ENCODE measurements around the gene WDR91.

WDR91 gene

DNA sequence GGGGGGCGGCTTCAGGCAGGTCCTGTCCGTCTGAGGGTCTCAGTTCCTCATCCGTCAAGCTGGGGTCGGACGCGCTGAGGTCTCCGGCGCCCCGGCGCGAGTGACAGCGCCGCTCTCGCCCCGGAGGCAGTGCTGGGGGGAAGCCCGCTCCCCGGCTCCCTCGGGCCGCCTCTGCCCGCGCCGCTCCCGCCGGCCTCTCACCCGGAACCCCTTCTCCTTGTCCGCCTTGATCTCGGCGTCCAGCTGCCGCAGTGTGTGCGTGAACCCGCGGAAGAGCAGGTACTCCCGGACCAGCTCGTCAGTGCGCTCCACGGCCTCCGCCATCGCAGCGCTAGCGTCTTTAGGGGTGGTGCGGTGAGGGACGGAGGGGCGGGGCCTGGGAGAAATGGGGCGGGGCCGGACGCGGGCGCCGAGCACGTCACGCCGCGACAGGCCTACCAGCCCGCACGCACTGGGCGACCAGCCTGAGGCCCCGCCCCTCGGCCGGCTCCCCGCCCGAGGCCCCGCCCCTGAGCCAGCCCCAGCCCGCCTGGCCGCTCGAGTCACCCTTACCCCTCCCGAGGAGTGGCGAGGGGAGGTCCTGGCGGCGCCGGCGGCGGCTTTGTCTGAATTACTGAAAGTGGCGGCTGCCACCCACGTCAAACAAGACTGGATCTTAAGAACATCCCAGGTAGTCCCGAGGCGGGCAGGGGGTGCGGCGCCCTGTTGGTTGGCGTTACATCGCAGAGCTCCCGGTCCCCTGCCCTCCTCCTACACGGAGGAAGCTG lies at the start of gene WDR91:
Gene WDR91, minus strand, starts transcription at position 348 of the 767 bp plus-strand sequence. Its CDS starts 24 bp downstream, at position 324.
- H3K9me3 Mint-ChIP-seq, result no peaks in the 10 kb centered on the region
- peak within 1 kb of the TSS; percentile 92 to 97 for H3K4me3 Mint-ChIP-seq
- ATAC-seq (replicated peaks), result peak; percentile 77 to 83
- no peaks in the 10 kb centered on the region for H3K27me3 Mint-ChIP-seq
- peaks cover 30 to 49% of the 10 kb centered on the region in 2 donors for H3K36me3 Mint-ChIP-seq
- H3K4me1 Mint-ChIP-seq, result peaks cover 33 to 56% of the 10 kb centered on the region in 2 donors
- peak; percentile 88 for DNase-seq
- peak within 1 kb of the TSS; percentile 99 for H3K27ac Mint-ChIP-seq

DNA sequence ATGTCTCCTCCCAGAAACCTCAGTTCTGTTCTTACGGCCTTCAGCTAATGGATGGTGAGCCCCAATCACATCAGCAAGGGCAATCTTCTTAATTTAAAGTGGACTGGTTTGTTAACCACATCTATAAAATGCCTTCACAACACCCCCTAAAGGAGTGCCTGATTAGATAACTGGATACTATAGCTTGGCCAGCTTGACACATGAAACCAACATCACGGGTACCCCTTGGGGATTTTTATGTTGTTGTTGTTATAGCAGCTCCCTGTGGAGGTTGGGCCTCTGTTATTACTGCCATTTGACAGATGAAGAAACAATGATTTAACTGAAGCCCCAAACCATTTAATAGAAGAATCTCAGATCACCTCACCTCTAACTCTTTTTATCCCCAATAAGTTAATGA lies 49.1 kb upstream of the WDR91 start:
- Mint-ChIP-seq H3K36me3 (peaks cover 9 to 10% of the 10 kb centered on the region in 2 donors), H3K27ac (no peak overlapping the region), H3K27me3 (peaks cover 7 to 16% of the 10 kb centered on the region in 2 donors), H3K4me1 (peaks cover 0 to 4% of the 10 kb centered on the region in 2 donors), H3K9me3 (peaks cover 16 to 18% of the 10 kb centered on the region in 2 donors), H3K4me3 (no peak overlapping the region)
- ATAC-seq (replicated peaks), result no peak
- no peak for DNase-seq

DNA sequence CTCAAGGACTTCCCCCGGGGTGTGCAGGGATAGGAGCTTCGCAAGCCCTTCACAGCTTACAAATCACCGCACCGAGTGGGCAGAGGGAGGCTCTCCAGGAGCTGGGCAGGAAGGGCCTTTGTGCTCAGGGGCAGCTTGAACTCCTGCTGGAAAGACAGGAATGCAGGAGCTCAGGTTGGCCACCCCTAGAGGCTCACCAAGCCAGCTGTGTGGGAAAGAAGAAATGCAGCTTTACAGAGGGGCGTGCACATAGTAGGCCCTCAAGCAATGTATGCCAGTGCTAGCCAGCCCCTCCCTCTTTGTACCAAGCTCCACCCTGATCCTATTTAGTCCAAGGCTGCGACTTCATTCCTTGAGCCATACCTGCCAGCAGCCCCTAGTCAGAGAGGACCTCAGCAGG lies 48.4 kb upstream of the WDR91 start:
- Mint-ChIP-seq H3K4me1 (peaks cover 4 to 8% of the 10 kb centered on the region in 2 donors), H3K27ac (no peak overlapping the region), H3K27me3 (peaks cover 7 to 16% of the 10 kb centered on the region in 2 donors), H3K4me3 (no peak overlapping the region), H3K36me3 (peaks cover 8 to 10% of the 10 kb centered on the region in 2 donors), H3K9me3 (peaks cover 13 to 18% of the 10 kb centered on the region in 2 donors)
- DNase-seq (no peak), ATAC-seq (replicated peaks) (no peak)

DNA sequence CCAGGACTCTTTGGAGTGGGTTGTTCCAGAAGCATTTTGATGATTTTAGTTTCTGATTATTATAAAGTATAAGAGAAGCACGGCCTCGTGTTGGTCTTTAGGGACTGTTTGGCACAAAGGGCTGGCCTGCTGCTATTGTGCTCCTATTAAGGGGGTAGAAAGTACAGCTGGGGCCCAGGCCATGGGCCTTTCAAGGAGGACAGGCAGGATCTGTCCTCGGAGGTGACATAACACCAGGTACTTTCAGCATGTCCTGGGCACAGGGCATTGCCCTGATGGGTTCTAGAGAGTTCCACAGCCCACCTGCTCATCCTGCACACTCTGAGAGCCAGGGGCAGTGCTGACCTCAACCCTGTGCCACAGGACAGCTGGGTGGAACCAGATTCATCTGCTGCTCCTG lies 47.3 kb upstream of the WDR91 start:
- Mint-ChIP-seq H3K4me1 (peaks cover 15 to 17% of the 10 kb centered on the region in 2 donors), H3K4me3 (no peak overlapping the region), H3K27ac (no peak overlapping the region), H3K9me3 (peaks cover 6 to 11% of the 10 kb centered on the region in 2 donors), H3K36me3 (peaks cover 5% of the 10 kb centered on the region in 2 donors), H3K27me3 (peaks cover 7 to 16% of the 10 kb centered on the region in 2 donors)
- no peak for DNase-seq
- no peak for ATAC-seq (replicated peaks)

DNA sequence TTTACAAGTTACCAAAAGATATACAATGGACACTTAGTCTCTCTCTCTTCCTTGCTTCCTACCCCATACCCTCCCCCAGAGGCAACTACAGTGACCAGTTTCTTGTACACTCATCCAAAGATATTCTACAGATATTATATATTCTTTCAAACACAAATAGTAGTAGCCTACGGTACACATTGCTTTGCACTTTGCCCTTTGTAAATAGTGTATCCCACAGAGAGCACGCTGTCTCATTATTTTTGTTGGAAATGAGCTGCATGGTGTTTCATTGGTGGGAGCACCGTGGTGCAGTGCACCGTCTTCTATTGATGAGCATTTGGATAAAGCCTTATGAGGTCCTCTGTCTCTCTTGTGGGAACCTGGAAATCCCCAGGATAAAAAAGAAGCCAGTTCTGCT lies 46.5 kb upstream of the WDR91 start:
- ATAC-seq (replicated peaks), result no peak
- H3K4me3 Mint-ChIP-seq, result no peak overlapping the region
- DNase-seq, result no peak
- peaks cover 18 to 20% of the 10 kb centered on the region in 2 donors for H3K4me1 Mint-ChIP-seq
- no peak overlapping the region for H3K27ac Mint-ChIP-seq
- H3K9me3 Mint-ChIP-seq, result peaks cover 3 to 6% of the 10 kb centered on the region in 2 donors
- peaks cover 2 to 4% of the 10 kb centered on the region in 2 donors for H3K36me3 Mint-ChIP-seq
- H3K27me3 Mint-ChIP-seq, result peaks cover 6 to 14% of the 10 kb centered on the region in 2 donors

DNA sequence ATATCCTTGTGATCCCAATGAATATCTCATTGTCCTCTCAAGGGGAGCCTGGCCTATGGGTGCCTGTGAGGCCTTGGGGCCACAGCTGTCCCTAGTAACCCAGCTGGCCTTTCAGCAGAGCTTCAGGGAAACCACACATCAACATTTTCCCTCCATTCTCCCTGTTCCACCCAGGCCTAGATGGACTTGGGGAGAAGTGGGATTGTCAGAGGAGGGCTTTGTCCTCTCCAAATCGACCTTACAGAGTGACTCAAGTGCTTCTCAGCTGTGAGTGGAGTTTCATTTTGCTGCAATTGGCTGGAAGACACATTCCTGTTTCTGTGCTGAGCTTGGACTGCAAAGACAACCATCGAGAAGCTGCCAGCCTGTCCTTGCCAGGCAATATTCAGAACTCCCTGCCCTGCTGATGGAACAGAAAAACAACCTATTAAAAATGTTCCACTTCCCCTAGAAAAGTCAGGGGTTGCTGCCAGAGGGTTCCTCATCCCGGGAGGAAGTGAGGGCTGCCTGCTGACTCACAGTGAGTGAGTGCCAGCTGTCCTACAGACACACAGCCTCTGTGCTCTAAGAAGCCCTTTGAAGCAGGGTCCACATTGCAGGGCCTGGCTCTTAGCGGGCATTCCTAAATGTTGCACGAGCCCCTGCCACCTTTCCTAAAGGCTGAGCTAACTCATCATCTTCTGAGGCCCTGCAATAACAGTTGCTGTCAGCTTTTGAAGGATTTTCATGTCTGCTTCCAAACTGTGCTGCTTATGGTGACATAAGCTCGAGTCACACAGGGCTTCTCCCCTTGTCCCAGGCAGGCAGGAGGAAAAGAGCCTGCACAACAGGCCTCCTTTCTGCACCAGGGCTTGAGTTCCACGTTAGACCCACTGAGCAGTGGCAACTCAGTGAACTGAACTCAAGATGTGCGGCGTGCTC lies 42.8 kb upstream of the WDR91 start:
- DNase-seq (peak; percentile 12), ATAC-seq (replicated peaks) (peak; percentile 29 to 61)
- H3K27me3 Mint-ChIP-seq, result peaks cover 0 to 5% of the 10 kb centered on the region in 2 donors
- peaks cover 24 to 32% of the 10 kb centered on the region in 2 donors for H3K4me1 Mint-ChIP-seq
- no peaks in the 10 kb centered on the region for H3K9me3 Mint-ChIP-seq
- no peak overlapping the region for H3K4me3 Mint-ChIP-seq
- no peaks in the 10 kb centered on the region for H3K36me3 Mint-ChIP-seq
- no peak overlapping the region for H3K27ac Mint-ChIP-seq

DNA sequence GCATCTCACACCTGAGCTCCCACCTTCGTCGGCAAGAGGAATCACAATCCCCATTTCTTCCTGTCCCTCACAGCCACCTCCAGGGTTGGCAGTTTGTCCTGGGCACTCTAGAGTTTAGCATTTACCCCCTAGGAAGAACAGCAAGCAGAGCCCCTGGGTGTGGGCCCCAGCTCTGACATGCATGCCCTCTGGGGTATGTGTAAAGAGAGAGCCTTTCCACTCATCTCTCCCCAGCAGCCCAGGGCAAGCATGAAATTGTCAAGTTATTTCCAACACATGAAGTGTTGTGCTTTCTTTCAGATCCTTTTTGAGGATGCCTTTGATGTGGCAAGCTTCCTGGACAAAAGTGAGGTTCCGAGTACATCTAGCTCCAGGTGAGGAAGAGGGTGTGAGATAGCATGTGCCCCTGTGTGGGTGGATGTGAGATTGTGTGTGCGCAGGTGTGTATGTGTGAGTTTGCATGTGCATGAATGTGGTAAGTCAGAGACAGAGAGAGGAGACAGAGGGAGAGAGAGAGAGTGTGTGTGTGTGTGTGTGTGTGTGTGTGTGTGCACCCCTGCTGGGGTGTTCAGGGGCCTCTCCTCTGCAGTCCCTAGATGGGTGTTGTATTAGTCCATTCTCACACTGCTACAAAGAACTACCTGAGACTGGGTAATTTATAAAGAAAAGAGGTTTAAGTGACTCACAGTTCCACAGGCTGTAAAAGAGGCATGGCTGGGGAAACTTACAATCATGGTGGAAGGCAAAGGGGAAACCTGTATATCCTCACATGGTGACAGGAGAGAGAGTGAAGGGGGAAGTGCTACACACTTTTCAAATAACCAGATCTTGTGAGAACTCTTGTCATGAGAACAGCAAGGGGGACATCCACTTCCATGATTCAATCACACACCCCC lies 40.4 kb upstream of the WDR91 start:
- peaks cover 24 to 32% of the 10 kb centered on the region in 2 donors for H3K4me1 Mint-ChIP-seq
- H3K27ac Mint-ChIP-seq, result peak overlapping the region; percentile 2
- no peaks in the 10 kb centered on the region for H3K36me3 Mint-ChIP-seq
- H3K9me3 Mint-ChIP-seq, result no peaks in the 10 kb centered on the region
- peaks cover 0 to under 1% of the 10 kb centered on the region in 2 donors for H3K27me3 Mint-ChIP-seq
- ATAC-seq (replicated peaks) (peak; percentile 82 to 84), DNase-seq (peak; percentile 13)
- peak overlapping the region in 1 of 2 donors; percentile 18 for H3K4me3 Mint-ChIP-seq

DNA sequence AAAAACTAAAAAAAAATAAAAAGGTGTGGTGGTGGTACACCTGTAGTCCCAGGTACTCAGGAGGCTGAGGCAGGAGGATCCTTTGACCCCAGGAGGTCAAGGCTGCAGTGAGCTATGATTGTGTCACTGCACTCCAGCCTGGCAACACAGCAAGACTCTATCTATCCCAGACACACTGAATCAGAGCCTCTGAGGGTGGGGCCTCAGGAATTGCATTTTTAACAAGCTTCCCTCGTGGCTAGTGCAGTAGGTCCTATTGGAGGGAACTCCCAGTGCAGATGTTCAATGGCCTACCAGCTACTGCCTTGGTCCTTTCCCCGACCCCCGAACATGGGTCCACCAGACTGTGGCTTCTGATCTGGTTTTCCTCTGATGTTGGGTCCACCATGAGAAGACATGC lies 37.2 kb upstream of the WDR91 start:
- DNase-seq (no peak), ATAC-seq (replicated peaks) (no peak)
- Mint-ChIP-seq H3K27ac (no peak overlapping the region), H3K4me3 (no peak overlapping the region), H3K9me3 (no peaks in the 10 kb centered on the region), H3K4me1 (peaks cover 11 to 16% of the 10 kb centered on the region in 2 donors), H3K27me3 (peaks cover 0 to 3% of the 10 kb centered on the region in 2 donors), H3K36me3 (no peaks in the 10 kb centered on the region)

DNA sequence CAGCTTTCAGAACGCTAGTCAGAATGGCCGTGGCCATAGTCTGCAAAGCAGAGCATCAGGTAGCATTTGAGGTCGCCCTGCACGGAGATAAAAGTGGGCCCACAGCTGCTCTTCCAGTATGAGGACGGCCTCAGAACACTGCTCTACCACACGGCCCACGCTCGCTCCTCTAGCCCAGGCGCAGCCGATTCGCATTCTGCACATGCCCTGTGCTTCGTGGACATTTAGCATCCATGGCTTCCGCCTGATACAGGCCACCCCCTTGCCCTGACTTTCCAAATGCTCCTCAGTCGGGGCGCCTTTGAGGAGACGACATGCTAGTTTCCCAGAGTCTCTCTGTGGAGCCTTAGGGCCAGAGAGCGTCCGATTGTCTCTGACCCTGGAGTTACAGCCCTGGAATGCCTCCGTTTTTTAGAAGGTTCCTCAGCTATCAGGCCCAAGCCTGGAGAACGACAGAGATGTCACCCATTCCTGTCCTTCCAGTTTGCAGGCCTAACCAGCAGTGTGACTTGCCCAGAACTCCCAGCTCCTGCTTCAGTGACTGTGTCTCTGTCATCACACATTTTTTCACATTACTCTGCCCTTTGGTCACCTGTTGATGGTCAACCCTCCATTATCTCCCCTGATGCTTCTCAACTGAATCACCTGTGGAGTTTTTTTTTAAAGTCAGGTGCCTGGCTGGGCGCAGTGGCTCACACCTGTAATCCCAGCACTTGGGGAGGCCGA lies 36.6 kb upstream of the WDR91 start:
- Mint-ChIP-seq H3K27ac (peak overlapping the region; percentile 37), H3K4me3 (no peak overlapping the region), H3K36me3 (no peaks in the 10 kb centered on the region), H3K27me3 (peaks cover 0 to 3% of the 10 kb centered on the region in 2 donors), H3K4me1 (peaks cover 9 to 11% of the 10 kb centered on the region in 2 donors), H3K9me3 (no peaks in the 10 kb centered on the region)
- no peak for DNase-seq
- ATAC-seq (replicated peaks), result no peak

DNA sequence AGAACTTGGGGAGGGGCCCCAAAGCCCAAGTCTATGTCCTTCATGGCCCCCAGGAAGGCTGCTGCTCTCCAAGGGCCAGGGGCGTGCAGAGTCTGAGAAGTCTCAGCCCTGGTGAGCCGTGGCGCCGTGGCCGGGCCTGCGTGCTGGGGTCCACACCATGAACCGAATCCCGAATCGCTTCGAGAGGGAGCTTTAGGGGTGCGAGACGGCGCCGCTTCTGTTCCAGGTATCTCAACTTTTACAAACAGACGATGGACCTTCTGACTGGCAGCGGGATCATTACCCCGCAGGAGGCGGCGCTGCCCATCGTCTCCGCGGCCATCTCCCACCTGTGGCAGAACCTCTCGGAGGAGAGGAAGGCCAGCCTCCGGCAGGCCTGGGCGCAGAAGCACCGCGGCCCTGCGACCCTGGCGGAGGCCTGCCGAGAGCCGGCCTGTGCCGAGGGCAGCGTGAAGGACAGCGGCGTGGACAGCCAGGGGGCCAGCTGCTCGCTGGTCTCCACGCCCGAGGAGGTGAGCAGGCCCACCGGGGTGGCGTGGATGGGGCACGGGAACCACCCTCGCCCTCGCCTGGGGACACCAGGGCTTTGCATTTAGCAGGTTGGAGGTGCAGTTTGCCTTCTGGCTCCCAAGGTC lies 35.0 kb upstream of the WDR91 start:
- Mint-ChIP-seq H3K9me3 (no peaks in the 10 kb centered on the region), H3K4me3 (no peak overlapping the region), H3K36me3 (no peaks in the 10 kb centered on the region), H3K4me1 (peaks cover 0 to 3% of the 10 kb centered on the region in 2 donors), H3K27me3 (peaks cover 0 to 8% of the 10 kb centered on the region in 2 donors), H3K27ac (no peak overlapping the region)
- no peak for DNase-seq
- no peak for ATAC-seq (replicated peaks)

DNA sequence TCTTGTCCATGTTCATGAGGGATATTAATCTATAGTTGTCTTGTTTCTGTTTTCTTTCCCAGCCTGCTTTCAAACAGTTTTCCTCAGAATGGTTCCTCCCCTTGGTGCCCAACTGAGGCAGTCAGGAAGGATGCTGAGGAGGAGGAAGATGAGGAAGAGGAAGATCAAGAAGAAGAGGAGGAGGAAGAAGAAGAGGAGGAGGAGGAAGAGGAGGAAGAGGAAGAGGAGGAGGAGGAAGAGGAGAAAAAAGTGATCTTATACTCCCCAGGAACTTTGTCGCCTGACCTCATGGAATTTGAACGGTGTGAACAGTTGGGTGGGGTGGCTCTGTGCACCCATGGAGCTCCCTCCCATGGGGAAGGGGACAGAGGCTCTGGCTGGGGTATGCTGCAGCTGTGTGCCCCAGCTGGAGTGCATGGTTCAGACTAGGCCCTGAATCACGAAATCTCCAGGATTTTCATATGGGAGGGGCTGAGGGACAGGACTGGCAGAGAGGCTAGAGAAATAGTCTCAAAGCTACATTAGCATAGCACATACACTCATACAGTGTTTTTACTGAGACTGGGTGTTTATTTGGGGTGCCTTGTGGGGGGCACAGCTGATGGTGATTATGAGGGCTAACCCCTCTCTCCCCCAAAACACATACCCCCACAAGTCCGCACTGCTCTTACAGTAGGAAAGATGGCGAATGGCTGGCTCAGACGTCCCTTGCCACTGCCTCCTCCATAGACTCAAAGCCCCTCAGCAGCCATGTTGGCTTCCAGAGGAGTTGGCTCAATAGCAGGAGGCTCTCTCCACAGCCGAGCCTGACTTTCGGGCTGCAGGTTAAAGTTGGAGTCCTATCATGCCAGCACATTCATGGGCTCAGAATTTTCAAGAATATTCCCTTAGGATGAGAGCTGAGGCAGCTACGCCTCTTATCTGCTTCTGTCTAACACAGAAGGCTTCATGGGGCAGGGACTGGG lies 34.2 kb upstream of the WDR91 start:
- H3K27ac Mint-ChIP-seq, result no peak overlapping the region
- no peak for DNase-seq

More for the DNA sequence above, 34.2 kb upstream of the WDR91 start:
- ATAC-seq (replicated peaks), result no peak
- no peaks in the 10 kb centered on the region for H3K9me3 Mint-ChIP-seq
- H3K36me3 Mint-ChIP-seq, result no peaks in the 10 kb centered on the region
- H3K27me3 Mint-ChIP-seq, result peaks cover 0 to 8% of the 10 kb centered on the region in 2 donors
- no peak overlapping the region for H3K4me3 Mint-ChIP-seq
- peaks cover 0 to 3% of the 10 kb centered on the region in 2 donors for H3K4me1 Mint-ChIP-seq

Data from stimulated activated naive B cell treated with anti-CD40 and anti-IgM and Interleukin-4, amounts not matched to agents 10 μg/mL and 1 μg/mL and 100 μg/mL, for 72 hours (primary cell).